Neutrophil (primary cell): ENCODE data around the gene NHEJ1.

ENCODE experiments used
- H3K27ac ChIP-seq: fragments of 200-600 bp; sonication (generic); 2 replicates; pipeline ENCODE4 v1.5.1; 2016; ENCODE audit warnings: mild to moderate bottlenecking, moderate library complexity
- H3K27me3 ChIP-seq: fragments of 200-600 bp; sonication (generic); 2 replicates; pipeline ENCODE4 v1.6.0; 2016; ENCODE audit warnings: mild to moderate bottlenecking
- H3K36me3 ChIP-seq: fragments of 200-600 bp; sonication (generic); 2 replicates; pipeline ENCODE4 v1.5.1; 2017
- H3K4me1 ChIP-seq, 2 experiments: fragments of 200-600 bp in 1 of 2; sonication (generic) in 1 of 2; 1 replicate in 1 of 2; 2 replicates in 1 of 2; pipeline versions ENCODE4 v1.5.1 to v1.6.1; 2013 to 2016; ENCODE audit warnings: low read depth in 1 of 2, low read length in 1 of 2, mild to moderate bottlenecking in 1 of 2, moderate library complexity in 1 of 2; ENCODE audit not compliant: control insufficient read depth in 1 of 2, insufficient read depth in 1 of 2
- H3K4me3 ChIP-seq, 2 experiments: fragments of 200-600 bp in 1 of 2; sonication (generic) in 1 of 2; 1 replicate in 1 of 2; 2 replicates in 1 of 2; pipeline ENCODE4 v1.5.1; 2013 to 2016; ENCODE audit warnings: low read depth in 1 of 2, low read length in 1 of 2, mild to moderate bottlenecking in 1 of 2, moderate library complexity in 1 of 2
- H3K9me3 ChIP-seq: fragments of 200-600 bp; sonication (generic); 2 replicates; pipeline ENCODE4 v1.5.1; 2016
- CTCF ChIP-seq: fragments of 200-600 bp; sonication (generic); IDR thresholded peaks from 2 replicates; pipeline ENCODE4 v1.5.1; 2016; ENCODE audit warnings: antibody characterized with exemption

Gene NHEJ1

GRCh38 chr2:219054956-219055903 lies 105.4 kb downstream of the NHEJ1 start:
- Histone ChIP-seq H3K4me1 (peaks cover 3 to 24% of the 10 kb centered on the region in 2 experiments), H3K9me3 (no peaks in the 10 kb centered on the region), H3K27me3 (peaks cover 100% of the 10 kb centered on the region), H3K36me3 (no peaks in the 10 kb centered on the region), H3K27ac (no peak overlapping the region), H3K4me3 (no peak overlapping the region)
- TF ChIP-seq CTCF, result no peak

DNA sequence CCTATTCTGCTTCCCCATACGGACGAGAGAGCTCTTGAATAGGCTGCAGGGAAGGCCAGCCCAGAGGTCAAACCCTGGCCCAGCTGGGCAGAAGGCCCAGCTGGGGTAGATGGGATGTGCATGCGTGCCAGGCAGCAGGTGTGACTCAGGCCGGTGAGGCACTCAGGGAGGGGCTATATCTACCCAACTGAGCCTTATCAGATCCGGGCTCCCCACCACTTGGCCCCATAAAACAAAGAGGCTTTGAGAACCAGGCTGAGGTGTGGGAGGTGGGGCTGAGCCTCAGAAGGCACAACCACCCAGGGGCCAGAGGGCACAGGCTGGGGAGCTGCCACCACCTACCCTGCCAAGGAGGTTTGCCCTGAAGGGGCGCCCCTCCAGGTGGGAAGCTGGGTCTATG lies 111.3 kb downstream of the NHEJ1 start:
- Histone ChIP-seq H3K36me3 (no peaks in the 10 kb centered on the region), H3K27me3 (peaks cover 98% of the 10 kb centered on the region), H3K4me3 (no peak overlapping the region), H3K27ac (no peak overlapping the region), H3K4me1 (no peaks in the 10 kb centered on the region), H3K9me3 (no peaks in the 10 kb centered on the region)
- TF ChIP-seq CTCF, result no peak

DNA sequence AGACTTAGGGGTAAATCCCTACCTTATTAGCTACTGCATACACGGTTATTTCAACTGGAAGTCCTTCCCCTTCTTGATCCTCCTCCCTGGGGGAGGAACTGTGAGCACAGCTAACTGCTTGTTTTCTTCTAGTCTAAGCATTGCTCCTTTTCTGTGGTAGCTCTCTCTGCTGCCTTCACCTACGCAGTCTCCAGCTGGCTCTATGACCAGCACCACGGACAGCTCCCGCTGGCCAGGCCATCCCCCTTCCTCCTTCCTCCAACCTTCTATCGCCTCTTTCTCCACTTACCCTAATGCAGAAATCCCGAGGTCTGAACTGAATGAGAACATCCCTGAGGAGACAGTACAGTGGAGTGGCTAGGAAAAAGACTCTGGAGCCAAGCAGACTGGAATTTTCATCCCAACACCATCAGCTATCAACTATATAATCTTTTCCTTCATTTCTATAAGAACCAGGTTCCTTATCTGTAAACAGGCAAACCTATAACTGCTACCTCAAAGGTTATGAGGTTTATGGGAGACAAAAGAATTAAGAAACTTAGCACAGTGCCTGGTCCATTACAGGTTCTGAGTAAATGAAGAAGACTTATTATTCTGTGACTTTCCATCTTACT lies 114.6 kb downstream of the NHEJ1 start:
- TF ChIP-seq CTCF, result no peak
- no peaks in the 10 kb centered on the region for H3K36me3 ChIP-seq
- H3K27me3 ChIP-seq, result peaks cover 98% of the 10 kb centered on the region

GRCh38 chr2:219042750-219043149 lies 117.9 kb downstream of the NHEJ1 start:
- no peaks in the 10 kb centered on the region for H3K4me1 ChIP-seq
- no peaks in the 10 kb centered on the region for H3K9me3 ChIP-seq
- no peak for TF ChIP-seq CTCF
- no peaks in the 10 kb centered on the region for H3K36me3 ChIP-seq
- H3K4me3 ChIP-seq, result no peak overlapping the region
- peaks cover 98% of the 10 kb centered on the region for H3K27me3 ChIP-seq
- no peak overlapping the region for H3K27ac ChIP-seq

More for the DNA sequence above, 114.6 kb downstream of the NHEJ1 start:
- no peak overlapping the region for H3K4me3 ChIP-seq
- H3K27ac ChIP-seq, result no peak overlapping the region
- no peaks in the 10 kb centered on the region for H3K4me1 ChIP-seq
- no peaks in the 10 kb centered on the region for H3K9me3 ChIP-seq

DNA sequence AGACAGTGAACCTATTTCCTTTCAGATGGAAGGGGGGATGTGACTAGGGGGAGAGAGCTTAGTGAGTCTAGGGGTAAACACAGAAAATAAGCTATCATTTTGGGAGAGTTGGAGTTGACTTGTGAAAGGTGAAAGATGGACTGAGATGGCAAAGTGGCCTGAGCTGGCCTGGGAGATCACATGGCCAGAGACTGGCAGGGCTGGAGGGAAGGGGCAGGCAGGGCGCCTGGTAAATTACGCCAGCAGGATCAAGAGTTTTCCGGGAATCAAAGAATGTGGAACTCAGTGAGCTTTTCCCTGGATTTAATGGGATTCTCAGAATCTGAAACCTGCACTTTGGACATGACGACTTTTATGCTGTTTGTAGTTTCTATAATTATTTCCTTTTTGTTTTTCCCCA lies 118.5 kb downstream of the NHEJ1 start:
- Histone ChIP-seq H3K36me3 (no peaks in the 10 kb centered on the region), H3K4me3 (no peak overlapping the region), H3K9me3 (no peaks in the 10 kb centered on the region), H3K27me3 (peaks cover 98% of the 10 kb centered on the region), H3K27ac (no peak overlapping the region), H3K4me1 (no peaks in the 10 kb centered on the region)
- no peak for TF ChIP-seq CTCF
